ENCODE measurements around the gene TBC1D17.

TBC1D17 gene

GRCh38 chr19:49894879-49895565 is 17.5 kb downstream of the TBC1D17 start:
- DNase-seq: no peak

GRCh38 chr19:49895566-49896297 is 18.2 kb downstream of the TBC1D17 start:
- DNase-seq: no peak

- DNase-seq: peak; percentile 28
These were observed 19.5 kb downstream of the TBC1D17 start, which contains the start of gene IL4I1 for GRCh38 chr19:49896863-49897621. Gene IL4I1 (minus strand): TSS chr19:49896887. CDS start chr19:49896160, 727 bp downstream.

DNA sequence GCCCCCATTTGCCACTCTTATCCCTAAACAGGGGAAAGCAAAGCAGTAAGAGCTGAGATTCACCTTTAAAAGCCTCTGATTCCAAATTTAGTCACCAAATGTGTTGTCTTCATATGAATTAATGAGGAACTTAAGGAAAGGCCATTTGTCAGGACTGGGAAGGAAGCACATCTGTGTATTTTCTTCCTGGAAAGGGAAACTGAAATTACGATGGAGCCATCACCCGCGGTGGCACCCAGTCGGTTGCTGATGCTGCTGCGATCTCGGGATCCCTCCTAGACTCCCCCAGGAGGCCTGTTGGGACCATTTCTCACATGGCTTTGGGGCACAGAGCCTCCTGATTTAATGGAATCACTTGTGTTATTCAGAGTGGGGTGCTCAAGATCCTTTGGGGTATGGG is 26.6 kb downstream of the TBC1D17 start:
- DNase-seq: no peak

DNA sequence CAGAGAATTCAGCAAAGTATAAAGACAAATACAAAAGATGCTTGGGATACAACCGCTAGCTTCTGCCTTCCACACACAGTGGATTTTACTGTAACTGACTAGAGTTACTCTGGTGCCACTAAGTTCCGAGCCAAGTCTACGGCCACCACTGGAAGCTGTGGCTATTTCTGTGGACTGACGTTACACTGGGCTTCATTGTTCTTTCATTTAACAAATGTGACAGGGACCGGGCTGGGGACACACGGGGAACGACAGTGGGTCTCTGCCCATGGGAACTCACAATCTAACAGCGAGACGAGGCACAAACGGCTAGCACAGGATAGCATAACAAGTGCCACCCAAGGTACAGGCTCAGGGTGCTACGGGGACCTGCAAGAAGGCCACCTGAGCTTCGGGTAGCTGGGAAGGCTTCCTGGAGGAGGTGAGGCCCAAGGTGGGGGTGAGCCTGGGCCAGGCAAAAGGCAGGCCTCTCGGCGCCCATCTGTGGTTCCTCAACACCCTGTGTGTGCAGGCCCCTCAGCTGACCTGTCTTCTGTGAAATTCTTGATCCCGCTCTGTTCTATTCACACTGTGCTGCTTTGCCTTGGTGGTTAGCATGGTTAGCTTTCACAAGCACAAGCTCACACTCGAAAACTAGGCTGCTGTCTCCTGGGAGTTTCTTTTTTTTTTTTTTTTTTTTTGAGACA is 29.5 kb downstream of the TBC1D17 start:
- no peak for DNase-seq

DNA sequence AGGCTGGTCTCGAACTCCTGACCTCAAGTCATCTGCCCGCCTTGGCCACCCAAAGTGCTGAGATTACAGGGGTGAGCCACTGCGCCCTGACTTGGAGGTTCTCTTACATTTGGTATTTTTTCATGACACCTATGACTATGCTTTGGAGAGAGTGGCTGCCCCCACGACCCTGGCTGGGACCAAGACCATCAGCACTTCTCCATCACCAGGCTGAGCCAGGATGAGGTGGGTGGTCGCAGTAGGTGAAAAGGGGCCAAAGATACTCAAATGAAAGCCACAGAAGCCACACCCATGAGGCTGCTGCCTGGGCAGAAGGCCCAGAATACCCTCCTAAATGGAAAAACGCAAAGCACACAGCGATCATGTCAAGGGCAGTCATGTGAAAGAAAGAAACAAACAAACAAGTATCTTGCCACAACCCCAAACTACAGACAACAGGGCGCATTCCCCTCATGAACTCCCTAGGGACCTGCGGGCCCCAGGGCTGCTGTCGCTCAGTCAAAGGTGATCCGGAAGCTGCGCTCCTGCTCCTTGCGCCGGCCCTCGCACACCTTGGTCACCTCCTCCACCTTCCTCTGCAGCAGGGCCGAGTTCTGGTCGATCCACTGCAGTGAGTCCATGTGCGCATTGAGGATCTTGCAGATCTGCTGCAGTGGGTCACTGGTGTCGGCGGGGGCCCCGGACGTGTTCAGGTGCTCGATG is 30.4 kb downstream of the TBC1D17 start:
- no peak for DNase-seq

DNA sequence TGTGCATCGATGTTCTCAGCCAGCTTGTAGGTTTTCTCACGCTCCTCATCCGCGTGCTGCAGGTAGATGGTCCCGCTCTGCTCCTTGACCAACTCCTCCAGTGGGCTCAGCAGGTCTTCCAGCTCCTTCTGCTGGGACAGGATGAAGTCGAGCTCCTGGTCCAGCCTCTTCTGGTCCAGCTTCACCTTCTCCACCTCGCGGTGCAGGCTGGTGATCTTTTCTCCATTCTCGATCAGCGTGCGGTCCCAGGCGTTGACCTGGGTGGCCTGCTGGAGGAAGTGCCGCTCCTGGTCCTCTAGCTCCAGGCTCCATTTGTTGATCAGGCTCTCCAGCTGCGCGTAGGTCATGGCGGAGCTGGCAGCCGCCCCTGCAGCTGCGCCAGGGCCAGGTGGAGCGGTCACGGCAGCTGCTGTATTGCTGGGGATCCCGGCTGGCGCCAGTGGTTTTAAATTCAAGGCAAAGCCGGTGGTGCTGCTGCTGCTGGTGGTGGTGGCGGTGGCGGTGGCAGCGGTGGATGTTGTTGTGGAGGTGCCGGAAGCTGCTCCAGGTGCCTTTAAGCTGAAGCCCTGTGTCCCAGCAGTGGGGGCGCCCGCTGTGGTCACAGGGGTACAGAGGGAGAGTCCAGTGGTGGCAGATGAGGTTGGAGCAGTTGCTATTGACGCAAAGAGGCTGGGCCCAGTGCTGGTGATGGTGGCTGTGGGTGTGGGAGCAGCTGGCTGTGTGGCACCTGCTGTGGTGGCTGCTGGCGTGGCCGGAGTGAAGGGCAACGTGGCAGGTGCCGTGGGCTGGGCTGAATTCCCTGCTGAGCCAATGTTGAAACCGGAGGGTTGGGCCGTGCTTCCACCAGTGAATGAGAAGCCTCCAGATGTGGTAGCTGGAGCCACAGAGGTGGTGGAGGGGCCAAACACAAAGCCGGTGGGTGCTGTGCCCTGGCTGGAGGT is 31.2 kb downstream of the TBC1D17 start:
- no peak for DNase-seq

DNA sequence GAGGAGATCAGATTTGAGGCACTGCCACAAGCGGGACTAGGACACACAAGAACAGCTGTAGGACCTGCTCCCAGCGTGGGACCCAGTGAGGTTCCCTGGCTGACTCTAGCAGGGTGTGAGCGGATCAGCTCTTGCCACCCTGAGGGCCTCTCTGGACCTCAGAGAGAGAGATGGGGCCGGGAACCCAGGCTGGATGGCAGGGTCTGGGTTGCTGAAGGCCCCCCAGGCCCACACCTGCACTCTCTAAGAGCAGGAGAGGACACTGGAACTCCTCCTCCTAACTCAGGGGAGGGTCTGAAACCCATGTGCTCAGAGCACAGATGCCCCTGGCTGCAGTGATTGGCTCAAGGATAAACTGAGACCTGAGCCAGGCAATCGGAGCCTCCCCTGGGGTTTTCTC is 32.7 kb downstream of the TBC1D17 start:
- DNase-seq: no peak

DNA sequence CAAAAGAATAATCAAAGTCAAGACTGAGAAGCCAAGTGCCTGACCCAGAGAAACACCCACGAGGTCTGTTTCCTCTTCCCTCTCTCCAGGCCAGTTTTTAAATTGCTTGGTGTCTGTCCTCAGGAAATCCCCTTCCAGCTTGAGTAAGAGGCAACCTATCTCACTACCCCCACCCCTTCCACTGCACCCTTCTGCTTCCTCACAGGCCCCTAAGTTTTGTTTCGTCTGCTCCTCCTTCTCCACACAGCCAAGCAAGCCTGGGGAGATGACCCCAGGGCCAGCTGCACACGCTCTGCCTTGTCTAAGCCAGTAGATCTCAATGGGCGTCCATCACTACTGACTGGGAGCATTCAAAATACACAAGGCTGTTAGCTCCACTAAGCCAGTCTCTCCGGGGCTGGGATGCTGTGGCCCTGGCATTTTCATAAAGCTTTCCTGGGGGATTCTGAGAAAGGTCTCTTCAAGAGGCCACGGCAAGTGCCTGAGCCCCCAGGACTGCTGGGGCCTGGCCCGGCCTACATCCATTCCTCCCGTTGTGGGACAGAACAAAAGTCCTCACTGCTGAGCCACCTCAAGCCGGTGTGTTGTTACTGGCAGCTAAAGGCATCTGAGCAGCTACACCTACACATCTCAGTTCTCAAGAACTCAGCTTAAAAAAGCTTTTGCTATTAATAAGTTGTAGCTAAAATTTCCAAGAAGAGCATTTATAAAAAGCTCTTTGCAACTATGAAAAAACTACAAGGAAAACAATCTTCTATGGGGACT is 34.1 kb downstream of the TBC1D17 start:
- no peak for DNase-seq

- no peak for DNase-seq
These were observed 35.6 kb downstream of the TBC1D17 start for GRCh38 chr19:49912965-49913685.

- no peak for DNase-seq
These were observed 36.2 kb downstream of the TBC1D17 start for GRCh38 chr19:49913720-49914119.

GRCh38 chr19:49915271-49915670 is 37.8 kb downstream of the TBC1D17 start:
- DNase-seq: no peak

- no peak for DNase-seq
These were observed 39.6 kb downstream of the TBC1D17 start for GRCh38 chr19:49916839-49917733.

- DNase-seq: no peak
These were observed 40.6 kb downstream of the TBC1D17 start for GRCh38 chr19:49918089-49918488.

GRCh38 chr19:49920624-49921363 is 43.3 kb downstream of the TBC1D17 start:
- DNase-seq: no peak

GRCh38 chr19:49921871-49922795 is 44.6 kb downstream of the TBC1D17 start:
- peak; percentile 67 for DNase-seq

Data from fibroblast of skin of abdomen (primary cell).